WTC11 (cell line): ENCODE data around the gene SMC3. TPM values are rescaled to one million over a fixed set of nuclear protein-coding genes. Genes with fewer than 3 reads are reported as not detected.

ENCODE experiments used
- ATAC-seq: fragments of 200-7000 bp; cut with Tn5 transposase; 2 replicates; pipeline ENCODE4 v1.10.0; 2021; ENCODE audit warnings: mild to moderate bottlenecking, moderate library complexity
- CTCF ChIA-PET: fragments of 300-600 bp; sonication (Branson Sonifier 250); formaldehyde crosslinking; loops from one replicate; lab custom pipeline; 2021; ENCODE audit warnings: antibody characterized with exemption; lab: Charles Lee
- POLR2A ChIA-PET: fragments of 350-600 bp; sonication (Branson Sonifier 250); formaldehyde crosslinking; loops from one replicate; lab custom pipeline; 2021; ENCODE audit warnings: antibody characterized with exemption; lab: Charles Lee
- DNase-seq: peaks from one replicate; pipeline ENCODE4 v3.0.0; 2021; ENCODE audit warnings: low spot score
- H3K27ac Mint-ChIP-seq: 2 replicates; pipeline ENCODE4 v1.8.0; 2021; ENCODE audit warnings: mixed read lengths
- H3K27me3 Mint-ChIP-seq: 2 replicates; pipeline ENCODE4 v1.8.0; 2021; ENCODE audit warnings: low read depth, mild to moderate bottlenecking, moderate library complexity, mixed read lengths
- H3K36me3 Mint-ChIP-seq: 2 replicates; pipeline ENCODE4 v1.8.0; 2021; ENCODE audit warnings: mixed read lengths
- H3K4me1 Mint-ChIP-seq: 2 replicates; pipeline ENCODE4 v1.8.0; 2022; ENCODE audit warnings: mixed read lengths
- H3K4me3 Mint-ChIP-seq: 2 replicates; pipeline ENCODE4 v1.8.0; 2021; ENCODE audit warnings: mild to moderate bottlenecking, moderate library complexity, mixed read lengths
- H3K9me3 Mint-ChIP-seq: 2 replicates; pipeline ENCODE4 v1.8.0; 2021; ENCODE audit warnings: mixed read lengths
- CBFB ChIP-seq: sonication (generic); formaldehyde crosslinking; IDR thresholded peaks from 2 replicates; pipeline ENCODE4 v1.8.1; 2022; ENCODE audit warnings: mild to moderate bottlenecking, low read depth, missing genetic modification reagents
- CREM ChIP-seq: sonication (generic); formaldehyde crosslinking; IDR thresholded peaks from 2 replicates; pipeline ENCODE4 v1.8.1; 2022; ENCODE audit warnings: mild to moderate bottlenecking, missing genetic modification reagents, moderate library complexity
- ESRRA ChIP-seq: sonication (generic); formaldehyde crosslinking; IDR thresholded peaks from 2 replicates; pipeline ENCODE4 v1.8.1; 2022; ENCODE audit warnings: mild to moderate bottlenecking, missing genetic modification reagents, borderline replicate concordance
- ETV6 ChIP-seq: sonication (generic); formaldehyde crosslinking; IDR thresholded peaks from 2 replicates; pipeline ENCODE4 v1.8.1; 2022; ENCODE audit warnings: mild to moderate bottlenecking, missing genetic modification reagents
- FOXP1 ChIP-seq: sonication (generic); formaldehyde crosslinking; IDR thresholded peaks from 2 replicates; pipeline ENCODE4 v1.8.0; 2022; ENCODE audit warnings: missing genetic modification reagents, mild to moderate bottlenecking, moderate library complexity, borderline replicate concordance
- SP1 ChIP-seq: sonication (generic); formaldehyde crosslinking; conservative IDR thresholded peaks from 2 replicates; pipeline ENCODE4 v1.8.1; 2022; ENCODE audit warnings: missing genetic modification reagents
- ZNF121 ChIP-seq: sonication (generic); formaldehyde crosslinking; IDR thresholded peaks from 2 replicates; pipeline ENCODE4 v1.8.0; 2023; ENCODE audit warnings: missing genetic modification reagents
- ZNF219 ChIP-seq: sonication (generic); formaldehyde crosslinking; IDR thresholded peaks from 2 replicates; pipeline ENCODE4 v1.8.0; 2023; ENCODE audit warnings: missing genetic modification reagents, mild to moderate bottlenecking, borderline replicate concordance
- total RNA-seq: library from RNA; stranded (reverse); gene quantifications from 3 replicates; pipeline ENCODE4 v1.2.3, GENCODE V29; 2021
- TF ChIP-seq, protein P1 (sequence below): sonication (generic); formaldehyde crosslinking; IDR thresholded peaks from 2 replicates; pipeline ENCODE4 v1.8.1; 2022; ENCODE audit warnings: mild to moderate bottlenecking, moderate library complexity, missing genetic modification reagents
- TF ChIP-seq, protein P2 (sequence below): sonication (generic); formaldehyde crosslinking; IDR thresholded peaks from 2 replicates; pipeline ENCODE4 v1.8.1; 2023; ENCODE audit warnings: mild to moderate bottlenecking, missing genetic modification reagents, moderate library complexity
- TF ChIP-seq, protein P3 (sequence below): sonication (generic); formaldehyde crosslinking; IDR thresholded peaks from 2 replicates; pipeline ENCODE4 v1.8.0; 2022; ENCODE audit warnings: missing genetic modification reagents
- TF ChIP-seq, protein P4 (sequence below): sonication (generic); formaldehyde crosslinking; IDR thresholded peaks from 2 replicates; pipeline ENCODE4 v1.8.0; 2022; ENCODE audit warnings: mild to moderate bottlenecking, missing genetic modification reagents
- TF ChIP-seq, protein P5 (sequence below): sonication (generic); formaldehyde crosslinking; IDR thresholded peaks from 2 replicates; pipeline ENCODE4 v1.8.0; 2022; ENCODE audit warnings: mild to moderate bottlenecking, missing genetic modification reagents
- TF ChIP-seq, protein P6 (sequence below): sonication (generic); formaldehyde crosslinking; IDR thresholded peaks from 2 replicates; pipeline ENCODE4 v1.8.0; 2023; ENCODE audit warnings: mild to moderate bottlenecking, missing genetic modification reagents
- TF ChIP-seq, protein P7 (sequence below): fragments of 250-450 bp; sonication (Bioruptor Pico); IDR thresholded peaks from 2 replicates; pipeline ENCODE4 v1.9.0; 2021; ENCODE audit warnings: mild to moderate bottlenecking

Gene SMC3
- total RNA-seq, 1 experiment from 2014 or later, result 71.0 TPM

DNA sequence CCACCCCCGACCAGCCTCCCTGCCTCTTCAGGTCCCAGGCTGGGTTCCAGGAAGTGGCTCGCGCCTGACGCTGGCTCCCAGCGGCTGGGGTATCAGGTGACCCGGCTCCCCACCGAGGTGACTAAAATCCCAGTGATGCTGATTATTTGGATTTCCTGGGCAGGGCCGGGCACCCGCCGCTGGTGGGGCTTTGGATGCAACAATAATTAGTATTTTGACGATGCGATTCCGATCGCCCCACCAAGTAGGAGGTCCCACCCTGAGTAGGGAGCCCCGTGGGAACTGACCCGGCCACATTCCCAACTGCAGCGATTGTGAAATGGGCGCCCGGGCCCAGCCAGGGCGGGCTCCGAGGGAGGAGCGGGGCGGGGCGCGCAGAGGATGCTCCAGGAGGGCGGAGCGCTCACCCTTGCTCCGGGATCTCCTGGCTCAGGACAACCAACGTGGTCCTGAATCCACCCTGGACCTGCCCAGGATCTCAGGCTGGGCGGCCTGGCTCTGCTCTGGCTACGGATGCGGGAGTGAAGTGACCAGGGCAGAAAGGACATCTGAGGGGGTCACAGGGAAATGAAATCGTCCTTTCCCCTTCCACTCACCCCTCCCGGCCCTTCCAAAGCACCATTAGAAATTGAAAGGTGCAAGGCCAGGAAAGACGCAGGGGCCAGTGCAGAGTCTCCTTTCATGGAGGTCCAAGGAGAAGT lies 37.2 kb upstream of the SMC3 start:
- peak; percentile 79 for DNase-seq
- peak; percentile 61; the same call in 1 of the 2 replicates for TF ChIP-seq SP1
- TF ChIP-seq, protein P1, sequence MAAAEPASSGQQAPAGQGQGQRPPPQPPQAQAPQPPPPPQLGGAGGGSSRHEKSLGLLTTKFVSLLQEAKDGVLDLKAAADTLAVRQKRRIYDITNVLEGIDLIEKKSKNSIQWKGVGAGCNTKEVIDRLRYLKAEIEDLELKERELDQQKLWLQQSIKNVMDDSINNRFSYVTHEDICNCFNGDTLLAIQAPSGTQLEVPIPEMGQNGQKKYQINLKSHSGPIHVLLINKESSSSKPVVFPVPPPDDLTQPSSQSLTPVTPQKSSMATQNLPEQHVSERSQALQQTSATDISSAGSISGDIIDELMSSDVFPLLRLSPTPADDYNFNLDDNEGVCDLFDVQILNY, result peak; percentile 31; the same call in 1 of the 2 replicates
- TF ChIP-seq, protein P2, sequence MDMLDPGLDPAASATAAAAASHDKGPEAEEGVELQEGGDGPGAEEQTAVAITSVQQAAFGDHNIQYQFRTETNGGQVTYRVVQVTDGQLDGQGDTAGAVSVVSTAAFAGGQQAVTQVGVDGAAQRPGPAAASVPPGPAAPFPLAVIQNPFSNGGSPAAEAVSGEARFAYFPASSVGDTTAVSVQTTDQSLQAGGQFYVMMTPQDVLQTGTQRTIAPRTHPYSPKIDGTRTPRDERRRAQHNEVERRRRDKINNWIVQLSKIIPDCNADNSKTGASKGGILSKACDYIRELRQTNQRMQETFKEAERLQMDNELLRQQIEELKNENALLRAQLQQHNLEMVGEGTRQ (CRISPR knock-in tag), result peak; percentile 83
- TF ChIP-seq CBFB, result 0 out of 2 replicates have a peak, but pooled peaks have one; percentile 39
- TF ChIP-seq FOXP1 (CRISPR knock-in tag), result no peak
- TF ChIP-seq, protein P3, sequence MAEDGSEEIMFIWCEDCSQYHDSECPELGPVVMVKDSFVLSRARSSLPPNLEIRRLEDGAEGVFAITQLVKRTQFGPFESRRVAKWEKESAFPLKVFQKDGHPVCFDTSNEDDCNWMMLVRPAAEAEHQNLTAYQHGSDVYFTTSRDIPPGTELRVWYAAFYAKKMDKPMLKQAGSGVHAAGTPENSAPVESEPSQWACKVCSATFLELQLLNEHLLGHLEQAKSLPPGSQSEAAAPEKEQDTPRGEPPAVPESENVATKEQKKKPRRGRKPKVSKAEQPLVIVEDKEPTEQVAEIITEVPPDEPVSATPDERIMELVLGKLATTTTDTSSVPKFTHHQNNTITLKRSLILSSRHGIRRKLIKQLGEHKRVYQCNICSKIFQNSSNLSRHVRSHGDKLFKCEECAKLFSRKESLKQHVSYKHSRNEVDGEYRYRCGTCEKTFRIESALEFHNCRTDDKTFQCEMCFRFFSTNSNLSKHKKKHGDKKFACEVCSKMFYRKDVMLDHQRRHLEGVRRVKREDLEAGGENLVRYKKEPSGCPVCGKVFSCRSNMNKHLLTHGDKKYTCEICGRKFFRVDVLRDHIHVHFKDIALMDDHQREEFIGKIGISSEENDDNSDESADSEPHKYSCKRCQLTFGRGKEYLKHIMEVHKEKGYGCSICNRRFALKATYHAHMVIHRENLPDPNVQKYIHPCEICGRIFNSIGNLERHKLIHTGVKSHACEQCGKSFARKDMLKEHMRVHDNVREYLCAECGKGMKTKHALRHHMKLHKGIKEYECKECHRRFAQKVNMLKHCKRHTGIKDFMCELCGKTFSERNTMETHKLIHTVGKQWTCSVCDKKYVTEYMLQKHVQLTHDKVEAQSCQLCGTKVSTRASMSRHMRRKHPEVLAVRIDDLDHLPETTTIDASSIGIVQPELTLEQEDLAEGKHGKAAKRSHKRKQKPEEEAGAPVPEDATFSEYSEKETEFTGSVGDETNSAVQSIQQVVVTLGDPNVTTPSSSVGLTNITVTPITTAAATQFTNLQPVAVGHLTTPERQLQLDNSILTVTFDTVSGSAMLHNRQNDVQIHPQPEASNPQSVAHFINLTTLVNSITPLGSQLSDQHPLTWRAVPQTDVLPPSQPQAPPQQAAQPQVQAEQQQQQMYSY, result peak; percentile 37
- TF ChIP-seq, protein P4, sequence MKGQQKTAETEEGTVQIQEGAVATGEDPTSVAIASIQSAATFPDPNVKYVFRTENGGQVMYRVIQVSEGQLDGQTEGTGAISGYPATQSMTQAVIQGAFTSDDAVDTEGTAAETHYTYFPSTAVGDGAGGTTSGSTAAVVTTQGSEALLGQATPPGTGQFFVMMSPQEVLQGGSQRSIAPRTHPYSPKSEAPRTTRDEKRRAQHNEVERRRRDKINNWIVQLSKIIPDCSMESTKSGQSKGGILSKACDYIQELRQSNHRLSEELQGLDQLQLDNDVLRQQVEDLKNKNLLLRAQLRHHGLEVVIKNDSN (CRISPR knock-in tag), result peak; percentile 71; the same call in 1 of the 2 replicates
- TF ChIP-seq, protein P5, sequence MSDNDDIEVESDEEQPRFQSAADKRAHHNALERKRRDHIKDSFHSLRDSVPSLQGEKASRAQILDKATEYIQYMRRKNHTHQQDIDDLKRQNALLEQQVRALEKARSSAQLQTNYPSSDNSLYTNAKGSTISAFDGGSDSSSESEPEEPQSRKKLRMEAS (CRISPR knock-in tag), result no peak
- TF ChIP-seq ZNF219 (CRISPR knock-in tag), result no peak
- peak; percentile 79; the same call in 1 of the 2 replicates for TF ChIP-seq ETV6 (CRISPR knock-in tag)
- TF ChIP-seq CREM, result 0 out of 2 replicates have a peak, but pooled peaks have one; percentile 31
- TF ChIP-seq, protein P6, sequence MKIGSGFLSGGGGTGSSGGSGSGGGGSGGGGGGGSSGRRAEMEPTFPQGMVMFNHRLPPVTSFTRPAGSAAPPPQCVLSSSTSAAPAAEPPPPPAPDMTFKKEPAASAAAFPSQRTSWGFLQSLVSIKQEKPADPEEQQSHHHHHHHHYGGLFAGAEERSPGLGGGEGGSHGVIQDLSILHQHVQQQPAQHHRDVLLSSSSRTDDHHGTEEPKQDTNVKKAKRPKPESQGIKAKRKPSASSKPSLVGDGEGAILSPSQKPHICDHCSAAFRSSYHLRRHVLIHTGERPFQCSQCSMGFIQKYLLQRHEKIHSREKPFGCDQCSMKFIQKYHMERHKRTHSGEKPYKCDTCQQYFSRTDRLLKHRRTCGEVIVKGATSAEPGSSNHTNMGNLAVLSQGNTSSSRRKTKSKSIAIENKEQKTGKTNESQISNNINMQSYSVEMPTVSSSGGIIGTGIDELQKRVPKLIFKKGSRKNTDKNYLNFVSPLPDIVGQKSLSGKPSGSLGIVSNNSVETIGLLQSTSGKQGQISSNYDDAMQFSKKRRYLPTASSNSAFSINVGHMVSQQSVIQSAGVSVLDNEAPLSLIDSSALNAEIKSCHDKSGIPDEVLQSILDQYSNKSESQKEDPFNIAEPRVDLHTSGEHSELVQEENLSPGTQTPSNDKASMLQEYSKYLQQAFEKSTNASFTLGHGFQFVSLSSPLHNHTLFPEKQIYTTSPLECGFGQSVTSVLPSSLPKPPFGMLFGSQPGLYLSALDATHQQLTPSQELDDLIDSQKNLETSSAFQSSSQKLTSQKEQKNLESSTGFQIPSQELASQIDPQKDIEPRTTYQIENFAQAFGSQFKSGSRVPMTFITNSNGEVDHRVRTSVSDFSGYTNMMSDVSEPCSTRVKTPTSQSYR, result 0 out of 2 replicates have a peak, but pooled peaks have one; percentile 32
- TF ChIP-seq, protein P7, sequence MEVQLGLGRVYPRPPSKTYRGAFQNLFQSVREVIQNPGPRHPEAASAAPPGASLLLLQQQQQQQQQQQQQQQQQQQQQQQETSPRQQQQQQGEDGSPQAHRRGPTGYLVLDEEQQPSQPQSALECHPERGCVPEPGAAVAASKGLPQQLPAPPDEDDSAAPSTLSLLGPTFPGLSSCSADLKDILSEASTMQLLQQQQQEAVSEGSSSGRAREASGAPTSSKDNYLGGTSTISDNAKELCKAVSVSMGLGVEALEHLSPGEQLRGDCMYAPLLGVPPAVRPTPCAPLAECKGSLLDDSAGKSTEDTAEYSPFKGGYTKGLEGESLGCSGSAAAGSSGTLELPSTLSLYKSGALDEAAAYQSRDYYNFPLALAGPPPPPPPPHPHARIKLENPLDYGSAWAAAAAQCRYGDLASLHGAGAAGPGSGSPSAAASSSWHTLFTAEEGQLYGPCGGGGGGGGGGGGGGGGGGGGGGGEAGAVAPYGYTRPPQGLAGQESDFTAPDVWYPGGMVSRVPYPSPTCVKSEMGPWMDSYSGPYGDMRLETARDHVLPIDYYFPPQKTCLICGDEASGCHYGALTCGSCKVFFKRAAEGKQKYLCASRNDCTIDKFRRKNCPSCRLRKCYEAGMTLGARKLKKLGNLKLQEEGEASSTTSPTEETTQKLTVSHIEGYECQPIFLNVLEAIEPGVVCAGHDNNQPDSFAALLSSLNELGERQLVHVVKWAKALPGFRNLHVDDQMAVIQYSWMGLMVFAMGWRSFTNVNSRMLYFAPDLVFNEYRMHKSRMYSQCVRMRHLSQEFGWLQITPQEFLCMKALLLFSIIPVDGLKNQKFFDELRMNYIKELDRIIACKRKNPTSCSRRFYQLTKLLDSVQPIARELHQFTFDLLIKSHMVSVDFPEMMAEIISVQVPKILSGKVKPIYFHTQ, result 0 out of 2 replicates have a peak, but pooled peaks have one; percentile 30
- TF ChIP-seq ESRRA (CRISPR knock-in tag), result no peak
- peak; percentile 74; the same call in 1 of the 2 replicates for TF ChIP-seq ZNF121 (CRISPR knock-in tag)
- peak overlapping the region; percentile 65 for H3K4me3 Mint-ChIP-seq
- peak; percentile 89 for ATAC-seq
- peak overlapping the region; percentile 93 for H3K27ac Mint-ChIP-seq
- no peaks in the 10 kb centered on the region for H3K27me3 Mint-ChIP-seq
- peaks cover 51% of the 10 kb centered on the region for H3K4me1 Mint-ChIP-seq
- no peaks in the 10 kb centered on the region for H3K36me3 Mint-ChIP-seq
- no peaks in the 10 kb centered on the region for H3K9me3 Mint-ChIP-seq
- ChIA-PET CTCF (interaction anchor here (0.9 to 1.6 kb wide), 4 partner anchors 16 to 176 kb away, joined by 4 to 5 read pairs (median 4); no protein-coding TSS in a partner anchor), POLR2A (interaction anchor here (0.5 to 1.0 kb wide), 2 partner anchors 34 to 52 kb away, joined by 4 read pairs; no protein-coding TSS in a partner anchor)
